Keratinocyte (primary cell): ENCODE results near the gene MKS1.

ENCODE experiments used
- CTCF ChIP-seq, 3 experiments: IDR thresholded peaks in 1 of 3; conservative IDR thresholded peaks in 1 of 3; optimal IDR thresholded peaks in 1 of 3; 2 replicates in 2 of 3; 3 replicates in 1 of 3; pipeline versions ENCODE3 to v1.5.1; 2011; ENCODE audit warnings: low read length in 3 of 3, mild to moderate bottlenecking in 3 of 3, moderate library complexity in 2 of 3, control low read depth in 1 of 3, inconsistent platforms in 1 of 3; ENCODE audit not compliant: insufficient read depth in 2 of 3; ENCODE audit errors: extremely low read depth in 1 of 3
- EZH2 ChIP-seq: IDR thresholded peaks from one replicate; pipeline ENCODE4 v1.6.1; 2012; ENCODE audit warnings: inconsistent platforms, mild to moderate bottlenecking, low read length, moderate library complexity

GRCh38 chr17:58166682-58167081 is 52.4 kb downstream of the MKS1 start, which contains the start of gene OR4D2:
- TF ChIP-seq EZH2 (no peak), CTCF (optimal IDR thresholded peaks at IDR 0.05 in 1 of 3, IDR thresholded peaks at IDR 0.05 in 1 of 3, conservative IDR thresholded peaks at IDR 0.05 in 1 of 3; ENCODE audit: extremely low read depth in 1 of 3, insufficient read depth in 2 of 3, low read length in 3 of 3) (no peak)
